K562 (cell line): ENCODE data around the gene DVL3. TPM values are rescaled to one million over a fixed set of nuclear protein-coding genes. Genes with fewer than 3 reads are reported as not detected.

ENCODE experiments used
- ATAC-seq: fragments of 200-7000 bp; cut with Tn5 transposase; 3 replicates; pipeline ENCODE4 v1.9.1; 2020; ENCODE audit warnings: moderate library complexity
- BruUV-seq: library from RNA; stranded (reverse); fragments of 400-500 nt; replicated peaks from 2 replicates; lab custom pipeline; 2021; lab: Mats Ljungman, UMichigan
- CTCF ChIA-PET: fragments of 300-600 bp; formaldehyde crosslinking; extraction: SDS; loops from one replicate; lab custom pipeline; 2021; ENCODE audit warnings: low intra/inter-chr PET ratio; lab: Yijun Ruan, JAX
- POLR2A ChIA-PET: fragments of 300-600, 350-650 bp; sonication (Branson Sonifier 250); formaldehyde crosslinking; extraction: SDS; loops from one replicate; lab custom pipeline; 2021; ENCODE audit warnings: antibody characterized with exemption, inconsistent platforms; lab: Yijun Ruan, JAX
- DNase-seq, 4 experiments: peaks; one replicate each; pipeline versions ENCODE4 v3.0.0 to v3.0.0-alpha.2; 2011 to 2018; ENCODE audit warnings: low spot score in 3 of 4, mixed read lengths in 3 of 4; ENCODE audit errors: extremely low read depth in 1 of 4
- FAIRE-seq: peaks from 2 replicates; lab custom pipeline; 2011; peaks lifted over from hg19 to GRCh38; lab: Jason Lieb, UNC
- H2AFZ ChIP-seq: 2 replicates; pipeline ENCODE4 v1.6.0; 2011; ENCODE audit warnings: low read depth, low read length, control low read depth, inconsistent platforms
- H3K27ac ChIP-seq: fragments of 200-600 bp; 3 replicates; pipeline ENCODE4 v1.8.0; 2011; ENCODE audit warnings: low read depth, mild to moderate bottlenecking, control low read depth, inconsistent platforms, low read length, moderate library complexity, mixed read lengths; ENCODE audit errors: extremely low read depth
- H3K27me3 ChIP-seq, 2 experiments: fragments of 300-600 bp in 1 of 2; 2 replicates in 1 of 2; 3 replicates in 1 of 2; pipeline versions ENCODE4 v1.6.0 to v1.8.0; 2011; ENCODE audit warnings: inconsistent platforms in 2 of 2, low read length in 2 of 2, mild to moderate bottlenecking in 1 of 2, mixed read lengths in 1 of 2, moderate library complexity in 1 of 2; ENCODE audit not compliant: control insufficient read depth in 2 of 2, insufficient read depth in 2 of 2
- H3K36me3 ChIP-seq: fragments of 300-600 bp; 3 replicates; pipeline ENCODE4 v1.8.0; 2011; ENCODE audit warnings: mild to moderate bottlenecking, low read length, inconsistent platforms; ENCODE audit not compliant: control insufficient read depth, insufficient read depth
- H3K4me1 ChIP-seq, 2 experiments: fragments of 200-600 bp in 1 of 2; replicated peaks in 1 of 2; 2 replicates in 1 of 2; 3 replicates in 1 of 2; pipeline versions ENCODE4 v1.5.1 to v1.8.0; 2011; ENCODE audit warnings: inconsistent platforms in 2 of 2, low read length in 2 of 2, mild to moderate bottlenecking in 1 of 2, mixed read lengths in 1 of 2, moderate library complexity in 1 of 2; ENCODE audit not compliant: control insufficient read depth in 2 of 2, insufficient read depth in 2 of 2
- H3K4me2 ChIP-seq: 2 replicates; pipeline ENCODE4 v1.6.1; 2011; ENCODE audit warnings: low read length, control low read depth, inconsistent platforms, mixed read lengths; ENCODE audit not compliant: insufficient read depth
- H3K4me3 ChIP-seq: fragments of 200-600 bp; sonication (generic), shearing (Covaris generic); 2 replicates; pipeline ENCODE4 v1.5.1; 2016; ENCODE audit warnings: control low read depth, inconsistent platforms
- H3K79me2 ChIP-seq: fragments of 200-600 bp; 3 replicates; pipeline ENCODE4 v1.8.0; 2011; ENCODE audit warnings: low read length, inconsistent platforms; ENCODE audit not compliant: control insufficient read depth, insufficient read depth
- H3K9ac ChIP-seq, 2 experiments: 2 replicates each; pipeline versions ENCODE4 v1.6.0 to v1.6.1; 2011; ENCODE audit warnings: low read depth in 2 of 2, low read length in 2 of 2, control low read depth in 1 of 2, inconsistent platforms in 1 of 2, mild to moderate bottlenecking in 1 of 2, mixed read lengths in 1 of 2; ENCODE audit not compliant: insufficient read depth in 1 of 2
- H3K9me1 ChIP-seq: one replicate; pipeline ENCODE4 v1.6.0; 2011; ENCODE audit warnings: inconsistent platforms, mild to moderate bottlenecking, low read length, moderate library complexity; ENCODE audit not compliant: control insufficient read depth, insufficient read depth
- H3K9me3 ChIP-seq: replicated peaks from 2 replicates; pipeline ENCODE4 v1.5.1; 2011; ENCODE audit warnings: low read depth, low read length, inconsistent platforms; ENCODE audit not compliant: control insufficient read depth, insufficient read depth
- H4K20me1 ChIP-seq: replicated peaks from 2 replicates; pipeline ENCODE4 v1.6.1; 2011; ENCODE audit warnings: low read length, inconsistent platforms, mixed read lengths; ENCODE audit not compliant: control insufficient read depth, insufficient read depth
- CBFA2T3 ChIP-seq: fragments of 450-650 bp; IDR thresholded peaks from 2 replicates; pipeline ENCODE4 v1.6.1; 2017
- CBX5 ChIP-seq: IDR thresholded peaks from 2 replicates; pipeline ENCODE4 v1.6.1; 2014; ENCODE audit warnings: low read depth, borderline replicate concordance
- CHD1 ChIP-seq: fragments of 200-600 bp; sonication (generic); IDR thresholded peaks from one replicate; pipeline ENCODE4 v1.6.1; 2012; ENCODE audit warnings: mild to moderate bottlenecking, moderate library complexity, low read length, inconsistent platforms
- GABPB2 ChIP-seq: fragments of 250-450 bp; sonication (Bioruptor Pico); conservative IDR thresholded peaks from 2 replicates; pipeline ENCODE4 v1.5.1; 2021; ENCODE audit warnings: mild to moderate bottlenecking
- GTF2A2 ChIP-seq: IDR thresholded peaks from 2 replicates; pipeline ENCODE4 v1.6.1; 2016; ENCODE audit warnings: mild to moderate bottlenecking, missing genetic modification characterization, missing compliant biosample characterization
- HNRNPL ChIP-seq: fragments of 200-400 bp; formaldehyde crosslinking; IDR thresholded peaks from 2 replicates; pipeline ENCODE4 v1.6.1; 2017; ENCODE audit warnings: low read depth, mild to moderate bottlenecking, low read length
- JUND ChIP-seq, 2 experiments: IDR thresholded peaks; 2 replicates in 1 of 2; 3 replicates in 1 of 2; pipeline ENCODE4 v1.6.1; 2011; ENCODE audit warnings: borderline replicate concordance in 2 of 2, low read depth in 2 of 2, low read length in 2 of 2, improper control_type of control experiment in 1 of 2, missing biosample characterization in 1 of 2, missing genetic modification characterization in 1 of 2, missing genetic modification reagents in 1 of 2
- PCBP1 ChIP-seq: fragments of 200-400 bp; formaldehyde crosslinking; IDR thresholded peaks from 2 replicates; pipeline ENCODE4 v1.6.1; 2018; ENCODE audit warnings: mild to moderate bottlenecking, low read depth, low read length; ENCODE audit not compliant: poor library complexity, severe bottlenecking
- PHF20 ChIP-seq: fragments of 450-650 bp; IDR thresholded peaks from 2 replicates; pipeline ENCODE4 v1.6.1; 2018; ENCODE audit not compliant: partially characterized antibody
- POLR3A ChIP-seq: IDR thresholded peaks from 2 replicates; pipeline ENCODE4 v1.6.1; 2011; ENCODE audit warnings: borderline replicate concordance, mild to moderate bottlenecking, moderate library complexity; ENCODE audit not compliant: insufficient read length, insufficient read depth; ENCODE audit errors: extremely low read depth
- PRPF4 ChIP-seq: fragments of 200-400 bp; formaldehyde crosslinking; IDR thresholded peaks from one replicate; pipeline ENCODE4 v1.6.1; 2017; ENCODE audit warnings: low read length, low read depth, mild to moderate bottlenecking; ENCODE audit not compliant: insufficient read depth, poor library complexity, severe bottlenecking
- RUNX1 ChIP-seq: sonication (generic); IDR thresholded peaks from 2 replicates; pipeline ENCODE4 v1.6.1; 2016; ENCODE audit warnings: antibody characterized with exemption, low read depth
- SIN3A ChIP-seq, 2 experiments: fragments of 150-350 bp in 1 of 2; IDR thresholded peaks; 2 replicates each; pipeline ENCODE4 v1.6.1; 2011 to 2016; ENCODE audit warnings: borderline replicate concordance in 2 of 2, low read depth in 2 of 2, low read length in 2 of 2, mild to moderate bottlenecking in 2 of 2, moderate library complexity in 2 of 2; ENCODE audit not compliant: control insufficient read depth in 1 of 2
- SMAD1 ChIP-seq: fragments of 150-350 bp; IDR thresholded peaks from 2 replicates; pipeline ENCODE4 v1.6.1; 2014; ENCODE audit warnings: low read length, low read depth; ENCODE audit not compliant: partially characterized antibody
- SPI1 ChIP-seq: IDR thresholded peaks from 2 replicates; pipeline ENCODE4 v1.6.1; 2011; ENCODE audit warnings: low read depth, low read length, control low read depth, borderline replicate concordance
- VEZF1 ChIP-seq: fragments of 200-800 bp; sonication (Bioruptor generic); IDR thresholded peaks from 2 replicates; pipeline ENCODE4 v1.6.1; 2017; ENCODE audit warnings: missing genetic modification characterization, missing compliant biosample characterization
- ZNF232 ChIP-seq: sonication (generic); formaldehyde crosslinking; IDR thresholded peaks from 2 replicates; pipeline ENCODE4 v1.8.0; 2022; ENCODE audit warnings: mild to moderate bottlenecking, missing genetic modification reagents
- ZNF280A ChIP-seq: fragments of 450-650 bp; IDR thresholded peaks from 2 replicates; pipeline ENCODE4 v1.6.1; 2018; ENCODE audit warnings: mild to moderate bottlenecking, low read depth; ENCODE audit not compliant: partially characterized antibody
- WGBS: fragments of 100-300 bp; shearing (Covaris generic); methylation state at CpG from one replicate; pipeline ENCODE4 v1.1.6; 2016; ENCODE audit warnings: low coverage, mixed read lengths; ENCODE audit not compliant: insufficient coverage; ENCODE audit errors: missing lambda C conversion rate; 5-methylcytosine and 5-hydroxymethylcytosine counted together
- in situ Hi-C: fragments of 300-500 bp; cut with MboI; formaldehyde crosslinking; loops from 4 replicates; pipeline ENCODE4 v1.15.0; 2018; ENCODE audit warnings: inconsistent platforms, mixed read lengths
- intact Hi-C: fragments of 100-400 bp; cut with micrococcal nuclease; formaldehyde crosslinking; loops from 2 replicates; pipeline ENCODE4 v1.14.2; 2022
- polyA plus RNA-seq, 8 experiments: library from polyadenylated mRNA; depleted of rRNA in 4 of 8; stranded (reverse) in 5 of 8; unstranded in 3 of 8; fragments of >200 nt; fragmentation: Nextera tagmentation in 2 of 8; fragmentation: Illumina TruSeq in 1 of 8; extraction: Ambion mirVana in 2 of 8; extraction: Trizol in 1 of 8; gene quantifications; 2 replicates each; pipeline versions ENCODE4 v1.2.1 to v1.2.3, GENCODE V29; 2011 to 2014; ENCODE audit warnings: inconsistent platforms in 1 of 8, missing spikeins in 1 of 8
- total RNA-seq, 7 experiments: library from RNA; depleted of rRNA in 6 of 7; stranded (reverse); fragments of >200 nt in 6 of 7; fragmentation: Illumina TruSeq in 2 of 7; extraction: Trizol in 2 of 7; gene quantifications; 2 replicates each; pipeline versions ENCODE4 v1.2.1 to v1.2.3, GENCODE V29; 2011 to 2021; ENCODE audit warnings: low replicate concordance in 1 of 7

The DVL3 gene
- total and polyA plus RNA-seq, 9 of the 15 experiments (the other 6 are each of a cell fraction or from before 2014, with no cell fraction given) = 3.1 to 57.9 (median 20.1) TPM

DNA sequence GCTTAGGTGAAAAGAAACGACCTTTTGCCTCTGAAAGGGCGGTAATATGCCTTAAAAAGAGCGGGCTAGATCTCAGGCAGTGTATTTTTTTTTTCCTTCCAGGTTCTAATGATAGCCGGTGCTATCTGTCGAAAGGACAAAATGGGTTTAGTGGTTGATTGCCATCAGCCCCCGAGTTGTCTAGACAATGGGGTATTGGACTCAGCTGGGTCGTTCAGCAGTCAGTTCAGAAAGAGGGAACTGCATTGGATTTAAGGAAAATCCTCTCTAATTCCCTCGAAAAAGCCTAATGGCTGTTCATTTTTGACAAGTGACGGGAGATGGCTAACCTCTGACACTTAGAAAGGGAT lies 19.3 kb upstream of the DVL3 start:
- FAIRE-seq = peak; percentile 15
- no TSS peak for BruUV-seq
- intact Hi-C loops = loop anchor here (2.0 to 5.0 kb wide), 3 partner anchors 19 to 49 kb away; partner anchors contain the start of genes AP2M1 and DVL3
- TF ChIP-seq HNRNPL (no peak), SMAD1 (no peak), JUND (IDR thresholded peaks at IDR 0.05; ENCODE audit: borderline replicate concordance, low read depth, low read length) (no peak), JUND (tag; IDR thresholded peaks at IDR 0.05; ENCODE audit: borderline replicate concordance, low read depth, low read length) (no peak), PRPF4 (no peak), PCBP1 (no peak), SIN3A (IDR thresholded peaks at IDR 0.05; ENCODE audit: borderline replicate concordance in 2 of 2, control insufficient read depth in 1 of 2, low read depth in 2 of 2, low read length in 2 of 2) (peak in 1 of 2 experiments; percentile 49; a peak in 2 of 4 replicates), POLR3A (no peak), ZNF232 (CRISPR knock-in tag) (no peak), CBFA2T3 (no peak), GTF2A2 (tag) (no peak), SPI1 (peak; percentile 53; the same call in 1 of the 2 replicates), VEZF1 (CRISPR knock-in tag) (no peak), RUNX1 (no peak), GABPB2 (no peak), PHF20 (no peak), CHD1 (peak; percentile 16), ZNF280A (no peak), CBX5 (no peak)

More for the DNA sequence above, 19.3 kb upstream of the DVL3 start:
- under 1% methylated on average over 9 of the region's 9 CpGs for WGBS
- peak overlapping the region; percentile 95 for H2AFZ ChIP-seq
- CTCF ChIA-PET = no interaction called here
- DNase-seq (peak in 1 of 4 experiments; percentile 5), ATAC-seq (peak; percentile 3; the same call in 2 of the 3 replicates)
- in situ Hi-C loops = no loop called here
- peaks cover 54% of the 10 kb centered on the region for H3K79me2 ChIP-seq
- H3K4me3 ChIP-seq = peak overlapping the region; percentile 97
- H3K9me3 ChIP-seq = no peaks in the 10 kb centered on the region
- H3K9ac ChIP-seq = peak overlapping the region; percentile 99 to 100
- POLR2A ChIA-PET = interaction anchor here (0.6 to 3.9 kb wide), 6 partner anchors 10 to 449 kb away, joined by 3 to 48 read pairs (median 4); partner anchors contain the start of gene ABCC5
- H3K4me1 ChIP-seq = peaks cover 7 to 13% of the 10 kb centered on the region in 2 experiments; a peak in 4 of 5 replicates
- H4K20me1 ChIP-seq = no peaks in the 10 kb centered on the region
- H3K27me3 ChIP-seq = no peaks in the 10 kb centered on the region; a peak in 1 of 5 replicates
- peak overlapping the region; percentile 100 for H3K4me2 ChIP-seq
- H3K36me3 ChIP-seq = peaks cover 40% of the 10 kb centered on the region
- H3K9me1 ChIP-seq = no peaks in the 10 kb centered on the region
- peak overlapping the region; percentile 92 for H3K27ac ChIP-seq
